CD4-positive, alpha-beta memory T cell (primary cell): ENCODE measurements around the gene AMBP. TPM values are rescaled to one million over a fixed set of nuclear protein-coding genes. Genes with fewer than 3 reads are reported as not detected.

Source experiments
- CTCF ChIA-PET: fragments of 350-600 bp; sonication (Branson Sonifier 250); formaldehyde crosslinking; loops from one replicate; lab custom pipeline; 2021; ENCODE audit warnings: inconsistent platforms; ENCODE audit not compliant: partially characterized antibody; lab: Charles Lee
- POLR2A ChIA-PET: fragments of 350-600 bp; sonication (Branson Sonifier 250); formaldehyde crosslinking; loops from one replicate; lab custom pipeline; 2021; ENCODE audit not compliant: partially characterized antibody; lab: Charles Lee
- DNase-seq, 5 donors: peaks; one replicate each; pipeline versions ENCODE4 v3.0.0 to v3.0.0-alpha.2; 2020 to 2022; ENCODE audit warnings: mixed read lengths in 1 of 5
- H3K27ac ChIP-seq: one replicate; pipeline ENCODE4 v1.7.0; 2013; ENCODE audit warnings: low read depth, low read length
- H3K27me3 ChIP-seq: 2 replicates; pipeline ENCODE4 v1.7.0; 2013; ENCODE audit warnings: mild to moderate bottlenecking, low read length, moderate library complexity; ENCODE audit not compliant: insufficient read depth
- H3K36me3 ChIP-seq: 2 replicates; pipeline ENCODE4 v1.7.0; 2013; ENCODE audit warnings: mild to moderate bottlenecking, low read length, moderate library complexity; ENCODE audit not compliant: insufficient read depth
- H3K4me1 ChIP-seq: 2 replicates; pipeline ENCODE4 v1.7.0; 2013; ENCODE audit warnings: mild to moderate bottlenecking, low read length, moderate library complexity; ENCODE audit not compliant: insufficient read depth
- H3K4me3 ChIP-seq, 2 donors: one replicate each; pipeline ENCODE4 v1.7.0; 2013; ENCODE audit warnings: low read length in 2 of 2, mild to moderate bottlenecking in 1 of 2
- H3K9me3 ChIP-seq, 2 donors: one replicate each; pipeline ENCODE4 v1.7.0; 2013; ENCODE audit warnings: low read length in 2 of 2, control low read depth in 1 of 2; ENCODE audit not compliant: control insufficient read depth in 1 of 2
- H3K27ac Mint-ChIP-seq, 7 donors: one replicate each; pipeline ENCODE4 v1.8.0; 2020 to 2021; ENCODE audit warnings: mixed read lengths in 7 of 7, mild to moderate bottlenecking in 6 of 7, inconsistent platforms in 3 of 7, moderate library complexity in 3 of 7
- H3K27me3 Mint-ChIP-seq, 2 donors: one replicate each; pipeline ENCODE4 v1.8.0; 2020 to 2021; ENCODE audit warnings: mixed read lengths in 2 of 2
- H3K36me3 Mint-ChIP-seq, 2 donors: one replicate each; pipeline ENCODE4 v1.8.0; 2020 to 2021; ENCODE audit warnings: mixed read lengths in 2 of 2, inconsistent platforms in 1 of 2, mild to moderate bottlenecking in 1 of 2
- H3K4me1 Mint-ChIP-seq, 4 donors: one replicate each; pipeline ENCODE4 v1.8.0; 2020 to 2021; ENCODE audit warnings: mixed read lengths in 4 of 4, mild to moderate bottlenecking in 1 of 4
- H3K4me3 Mint-ChIP-seq, 8 donors: one replicate each; pipeline ENCODE4 v1.8.0; 2020 to 2021; ENCODE audit warnings: mixed read lengths in 8 of 8, mild to moderate bottlenecking in 7 of 8, moderate library complexity in 6 of 8, inconsistent platforms in 3 of 8
- H3K9me3 Mint-ChIP-seq, 8 donors: one replicate each; pipeline ENCODE4 v1.8.0; 2020 to 2021; ENCODE audit warnings: mixed read lengths in 8 of 8, mild to moderate bottlenecking in 5 of 8, inconsistent platforms in 3 of 8, moderate library complexity in 1 of 8
- intact Hi-C: fragments of 100-400 bp; cut with micrococcal nuclease; formaldehyde crosslinking; loops from one replicate; pipeline ENCODE4 v1.15.1; 2023
- polyA plus RNA-seq, 2 donors: library from polyadenylated mRNA; unstranded; fragments of 300-500 nt; fragmentation: Illumina TruSeq; gene quantifications; one replicate each; pipeline ENCODE4 v1.2.3, GENCODE V29; 2021
- total RNA-seq, 2 experiments: library from RNA; stranded (reverse); gene quantifications; one replicate each; pipeline ENCODE4 v1.2.3, GENCODE V29; 2021

The AMBP gene
- total and polyA plus RNA-seq, 4 experiments from 2014 or later: not detected

DNA sequence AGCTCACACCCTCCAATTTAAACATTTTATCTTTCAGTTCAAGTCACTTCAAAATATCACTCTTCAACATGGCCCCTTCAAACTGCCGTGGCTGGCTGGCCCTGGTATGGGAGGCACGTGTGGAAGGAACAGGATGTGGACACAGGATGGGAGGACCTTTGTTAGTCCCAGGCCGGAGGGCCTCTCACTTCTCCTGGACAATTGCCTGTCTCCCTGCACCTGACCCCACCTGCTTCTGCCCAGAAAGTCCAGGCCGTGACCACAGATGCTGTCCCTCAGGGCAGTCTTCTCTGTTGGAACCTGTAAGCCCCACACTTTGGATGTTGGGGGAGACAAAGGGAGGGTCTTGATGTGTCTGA, 19.4 kb downstream of the AMBP start:
- CTCF ChIA-PET: interaction anchor here (2.6 kb wide), 1 partner anchor 24 kb away, joined by 10 read pairs; no protein-coding TSS in a partner anchor
- Mint-ChIP-seq H3K27ac (no peak overlapping the region), H3K36me3 (no peaks in the 10 kb centered on the region), H3K4me3 (no peak overlapping the region), H3K27me3 (peaks cover 14 to 17% of the 10 kb centered on the region in 2 donors), H3K4me1 (no peaks in the 10 kb centered on the region), H3K9me3 (no peaks in the 10 kb centered on the region)
- no peak overlapping the region for H3K27ac ChIP-seq
- intact Hi-C loops: no loop called here
- POLR2A ChIA-PET: no interaction called here
- H3K4me3 ChIP-seq: no peak overlapping the region
- H3K27me3 ChIP-seq: no peaks in the 10 kb centered on the region
- no peaks in the 10 kb centered on the region for H3K36me3 ChIP-seq
- DNase-seq: no peak
- no peaks in the 10 kb centered on the region for H3K9me3 ChIP-seq
- no peaks in the 10 kb centered on the region for H3K4me1 ChIP-seq

DNA sequence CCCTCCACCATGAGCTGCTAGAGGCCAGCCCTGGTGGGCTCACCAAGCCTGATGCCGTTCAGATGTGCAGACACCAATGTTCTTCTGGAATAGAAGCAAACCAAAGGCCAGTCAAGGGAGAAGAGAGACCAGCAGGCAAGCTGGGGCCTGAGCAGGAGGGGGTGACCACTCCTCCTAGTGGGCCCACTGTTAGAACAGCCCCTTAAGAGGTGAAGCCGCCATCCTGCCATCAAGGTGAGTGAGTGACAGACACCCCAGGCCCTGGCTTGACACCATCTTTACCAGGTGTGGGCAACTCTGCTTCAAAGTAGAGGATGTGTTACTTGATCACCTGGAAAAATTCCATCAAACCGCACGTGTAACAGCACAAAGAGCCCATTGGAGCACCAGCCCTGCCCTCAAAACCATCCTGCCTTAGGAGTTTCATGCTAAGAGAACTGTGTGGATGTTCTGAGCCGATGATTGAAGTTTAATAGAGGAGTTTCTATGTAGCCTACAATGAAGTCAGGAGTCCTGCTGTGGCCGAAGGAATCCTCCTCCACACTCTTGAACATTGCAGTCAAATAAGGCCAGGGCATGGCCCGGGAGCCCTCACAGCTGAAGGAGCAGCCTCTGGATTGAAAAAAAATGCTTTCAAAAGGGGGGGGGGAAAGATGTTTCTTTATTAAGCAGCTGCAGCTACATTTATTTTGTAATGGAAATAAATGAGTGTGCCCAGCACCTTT, 20.8 kb downstream of the AMBP start:
- H3K4me3 Mint-ChIP-seq: no peak overlapping the region
- H3K4me1 Mint-ChIP-seq: no peaks in the 10 kb centered on the region
- no peaks in the 10 kb centered on the region for H3K36me3 ChIP-seq
- intact Hi-C loops: no loop called here
- H3K27me3 ChIP-seq: no peaks in the 10 kb centered on the region
- peaks cover 5 to 10% of the 10 kb centered on the region in 2 donors for H3K27me3 Mint-ChIP-seq
- no peaks in the 10 kb centered on the region for H3K9me3 Mint-ChIP-seq
- POLR2A ChIA-PET: no interaction called here
- no peak overlapping the region for H3K4me3 ChIP-seq
- H3K4me1 ChIP-seq: no peaks in the 10 kb centered on the region
- no peak overlapping the region for H3K27ac Mint-ChIP-seq
- CTCF ChIA-PET: no interaction called here
- H3K27ac ChIP-seq: no peak overlapping the region
- H3K36me3 Mint-ChIP-seq: no peaks in the 10 kb centered on the region
- DNase-seq: no peak
- H3K9me3 ChIP-seq: no peaks in the 10 kb centered on the region

DNA sequence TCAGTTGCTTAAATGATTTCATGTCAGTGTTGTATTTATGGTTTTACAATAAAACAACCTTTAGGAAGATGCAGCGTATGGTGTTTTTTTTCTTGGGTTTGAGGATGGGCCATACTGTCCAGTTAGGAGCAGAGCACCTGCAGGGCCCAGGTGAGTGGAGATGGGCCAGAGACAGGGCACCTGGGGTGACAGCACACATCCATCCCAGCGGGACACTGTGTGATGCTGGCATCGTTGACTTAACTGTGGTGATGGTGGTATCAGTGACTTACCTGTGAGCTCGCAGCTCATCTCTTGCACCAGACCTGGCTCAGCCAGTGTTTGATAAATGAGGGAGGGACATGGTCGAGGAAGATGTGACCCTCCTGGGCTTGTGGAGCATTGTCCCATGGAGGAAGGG, 21.6 kb downstream of the AMBP start:
- Mint-ChIP-seq H3K4me1 (no peaks in the 10 kb centered on the region), H3K27me3 (peaks cover 2 to 4% of the 10 kb centered on the region in 2 donors), H3K36me3 (no peaks in the 10 kb centered on the region), H3K27ac (no peak overlapping the region), H3K9me3 (no peaks in the 10 kb centered on the region), H3K4me3 (no peak overlapping the region)
- Histone ChIP-seq H3K27ac (no peak overlapping the region), H3K27me3 (no peaks in the 10 kb centered on the region), H3K9me3 (no peaks in the 10 kb centered on the region), H3K4me3 (no peak overlapping the region), H3K4me1 (no peaks in the 10 kb centered on the region), H3K36me3 (no peaks in the 10 kb centered on the region)
- POLR2A ChIA-PET: no interaction called here
- DNase-seq: no peak
- intact Hi-C loops: no loop called here
- CTCF ChIA-PET: no interaction called here

- no peaks in the 10 kb centered on the region for H3K4me1 ChIP-seq
- Mint-ChIP-seq H3K27ac (no peak overlapping the region), H3K27me3 (peaks cover 2% of the 10 kb centered on the region in 2 donors), H3K4me3 (no peak overlapping the region), H3K4me1 (no peaks in the 10 kb centered on the region), H3K9me3 (no peaks in the 10 kb centered on the region), H3K36me3 (no peaks in the 10 kb centered on the region)
- no peaks in the 10 kb centered on the region for H3K36me3 ChIP-seq
- no peak for DNase-seq
- H3K27me3 ChIP-seq: no peaks in the 10 kb centered on the region
- no peaks in the 10 kb centered on the region for H3K9me3 ChIP-seq
- POLR2A ChIA-PET: no interaction called here
- H3K27ac ChIP-seq: no peak overlapping the region
- no peak overlapping the region for H3K4me3 ChIP-seq
- intact Hi-C loops: no loop called here
- CTCF ChIA-PET: no interaction called here
Measured at GRCh38 chr9:114055894-114056293, 22.2 kb downstream of the AMBP start.

DNA sequence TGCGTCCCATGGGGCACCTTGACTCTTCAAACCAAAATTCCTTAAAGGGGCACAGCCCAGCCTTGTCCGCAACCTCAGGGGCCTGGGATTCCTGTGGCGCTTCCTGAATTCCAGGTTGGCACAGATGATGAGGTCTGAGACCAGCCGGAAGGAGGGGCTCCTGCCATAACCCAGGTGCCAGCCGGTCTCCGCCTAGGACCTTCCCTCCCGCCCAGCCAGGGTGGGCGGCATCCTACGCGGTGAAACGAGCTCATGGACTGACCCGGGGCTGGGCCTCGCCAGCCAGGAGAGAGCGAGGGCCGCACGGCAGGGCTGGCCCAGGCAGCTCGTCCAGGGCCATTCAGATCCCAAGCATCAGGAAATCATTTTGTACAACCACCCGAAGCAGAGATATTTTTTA, 23.0 kb downstream of the AMBP start:
- H3K27ac ChIP-seq: no peak overlapping the region
- POLR2A ChIA-PET: no interaction called here
- H3K36me3 ChIP-seq: no peaks in the 10 kb centered on the region
- H3K4me3 Mint-ChIP-seq: no peak overlapping the region
- H3K9me3 ChIP-seq: no peaks in the 10 kb centered on the region
- intact Hi-C loops: no loop called here
- H3K27ac Mint-ChIP-seq: no peak overlapping the region
- H3K4me1 ChIP-seq: no peaks in the 10 kb centered on the region
- CTCF ChIA-PET: no interaction called here
- peaks cover 0 to under 1% of the 10 kb centered on the region in 2 donors for H3K36me3 Mint-ChIP-seq
- no peak overlapping the region for H3K4me3 ChIP-seq
- no peaks in the 10 kb centered on the region for H3K9me3 Mint-ChIP-seq
- no peak for DNase-seq
- no peaks in the 10 kb centered on the region for H3K4me1 Mint-ChIP-seq
- H3K27me3 ChIP-seq: no peaks in the 10 kb centered on the region
- H3K27me3 Mint-ChIP-seq: no peaks in the 10 kb centered on the region

DNA sequence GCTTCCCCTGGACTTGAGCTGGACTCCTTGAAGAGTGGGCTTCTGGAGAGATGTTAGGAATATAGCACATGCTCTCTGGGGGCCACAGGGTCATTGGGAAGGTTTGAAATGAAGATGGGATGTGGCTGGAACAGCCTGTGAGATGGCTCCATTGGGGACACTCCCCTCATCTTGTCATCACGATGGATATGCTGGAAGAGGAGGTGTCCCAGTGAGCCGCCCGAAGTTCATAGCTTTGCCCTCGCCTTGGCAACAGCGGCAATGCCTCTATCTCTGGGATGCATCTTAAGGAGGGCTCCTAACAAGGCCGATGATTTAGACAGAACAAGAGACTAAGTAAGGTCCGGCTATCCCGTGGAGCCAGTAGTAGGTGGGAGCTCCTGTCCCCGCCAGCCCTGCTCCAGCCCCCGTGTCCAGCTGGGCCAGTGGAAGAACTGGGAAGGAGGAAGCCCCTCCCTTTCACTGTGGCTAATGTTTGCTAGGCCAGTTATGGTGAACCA, 23.9 kb downstream of the AMBP start:
- Mint-ChIP-seq H3K27ac (no peak overlapping the region), H3K4me3 (no peak overlapping the region), H3K4me1 (no peaks in the 10 kb centered on the region), H3K27me3 (no peaks in the 10 kb centered on the region), H3K9me3 (no peaks in the 10 kb centered on the region), H3K36me3 (peaks cover 0 to 3% of the 10 kb centered on the region in 2 donors)
- Histone ChIP-seq H3K27me3 (no peaks in the 10 kb centered on the region), H3K4me1 (no peaks in the 10 kb centered on the region), H3K36me3 (no peaks in the 10 kb centered on the region), H3K4me3 (no peak overlapping the region), H3K9me3 (no peaks in the 10 kb centered on the region), H3K27ac (no peak overlapping the region)
- DNase-seq: no peak
- POLR2A ChIA-PET: no interaction called here
- CTCF ChIA-PET: no interaction called here
- intact Hi-C loops: no loop called here

- no peak overlapping the region for H3K27ac ChIP-seq
- H3K27me3 ChIP-seq: no peaks in the 10 kb centered on the region
- H3K4me1 ChIP-seq: no peaks in the 10 kb centered on the region
- POLR2A ChIA-PET: no interaction called here
- Mint-ChIP-seq H3K4me1 (no peaks in the 10 kb centered on the region), H3K36me3 (peaks cover 0 to 3% of the 10 kb centered on the region in 2 donors), H3K27me3 (no peaks in the 10 kb centered on the region), H3K4me3 (no peak overlapping the region), H3K9me3 (no peaks in the 10 kb centered on the region), H3K27ac (no peak overlapping the region)
- H3K36me3 ChIP-seq: no peaks in the 10 kb centered on the region
- CTCF ChIA-PET: no interaction called here
- H3K9me3 ChIP-seq: no peaks in the 10 kb centered on the region
- intact Hi-C loops: no loop called here
- DNase-seq: no peak
- H3K4me3 ChIP-seq: no peak overlapping the region
Measured at GRCh38 chr9:114053246-114054005, 24.7 kb downstream of the AMBP start.
